Activated CD4-positive, alpha-beta T cell treated with anti-CD3 and anti-CD28 coated beads, Interleukin-2, amount 10 ng/mL, durations not matched to agents 7 days and 5 days (primary cell): ENCODE data around the gene CNTNAP2. TPM values are rescaled to one million over a fixed set of nuclear protein-coding genes. Genes with fewer than 3 reads are reported as not detected.

ENCODE experiments used
- CTCF ChIA-PET: fragments of 350-600 bp; sonication (Branson Sonifier 250); formaldehyde crosslinking; loops from one replicate; lab custom pipeline; 2021; ENCODE audit warnings: antibody characterized with exemption; lab: Charles Lee
- POLR2A ChIA-PET: fragments of 350-600 bp; sonication (Branson Sonifier 250); formaldehyde crosslinking; loops from one replicate; lab custom pipeline; 2021; ENCODE audit warnings: antibody characterized with exemption; lab: Charles Lee
- DNase-seq: peaks from one replicate; pipeline ENCODE4 v3.0.0-alpha.2; 2020
- H3K27ac Mint-ChIP-seq: one replicate; pipeline ENCODE4 v1.8.0; 2021; ENCODE audit warnings: mild to moderate bottlenecking, moderate library complexity, mixed read lengths
- H3K27me3 Mint-ChIP-seq: one replicate; pipeline ENCODE4 v1.8.0; 2021; ENCODE audit warnings: mixed read lengths
- H3K36me3 Mint-ChIP-seq: one replicate; pipeline ENCODE4 v1.8.0; 2021; ENCODE audit warnings: low read depth, mixed read lengths
- H3K4me1 Mint-ChIP-seq: one replicate; pipeline ENCODE4 v1.8.0; 2021; ENCODE audit warnings: mixed read lengths
- H3K4me3 Mint-ChIP-seq: one replicate; pipeline ENCODE4 v1.8.0; 2021; ENCODE audit warnings: mild to moderate bottlenecking, moderate library complexity, mixed read lengths
- H3K9me3 Mint-ChIP-seq: one replicate; pipeline ENCODE4 v1.8.0; 2021; ENCODE audit warnings: mixed read lengths
- total RNA-seq, 2 experiments: library from RNA; stranded (reverse); gene quantifications; one replicate each; pipeline ENCODE4 v1.2.3, GENCODE V29; 2021

The CNTNAP2 gene
- total RNA-seq, 2 experiments from 2014 or later = not detected

DNA sequence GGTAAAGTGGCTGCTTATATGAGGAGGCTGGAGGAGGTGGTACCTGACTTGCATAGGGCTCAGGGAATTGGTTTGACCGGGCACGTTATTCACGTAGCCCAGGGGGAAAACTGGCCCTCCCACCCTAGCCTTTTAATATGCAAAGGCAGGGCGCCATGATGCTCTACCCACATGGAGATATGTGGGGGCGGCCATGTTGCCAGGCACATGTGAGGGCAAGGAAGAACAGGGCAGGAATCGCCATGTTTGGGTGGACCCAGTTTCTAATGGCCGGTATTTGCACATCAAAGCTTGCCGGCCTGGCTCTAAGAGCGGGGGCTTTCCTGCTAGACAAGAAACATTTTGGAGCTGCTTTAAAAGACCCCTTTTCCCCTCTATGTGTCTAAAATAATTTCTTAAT, 1524.2 kb downstream of the CNTNAP2 start:
- H3K4me3 Mint-ChIP-seq = no peak overlapping the region
- CTCF ChIA-PET = no interaction called here
- peaks cover 8% of the 10 kb centered on the region for H3K9me3 Mint-ChIP-seq
- H3K36me3 Mint-ChIP-seq = no peaks in the 10 kb centered on the region
- POLR2A ChIA-PET = no interaction called here
- H3K27me3 Mint-ChIP-seq = no peaks in the 10 kb centered on the region
- no peak overlapping the region for H3K27ac Mint-ChIP-seq
- no peaks in the 10 kb centered on the region for H3K4me1 Mint-ChIP-seq
- no peak for DNase-seq

GRCh38 chr7:147646568-147646967, 1530.0 kb downstream of the CNTNAP2 start:
- no peaks in the 10 kb centered on the region for H3K9me3 Mint-ChIP-seq
- POLR2A ChIA-PET = no interaction called here
- H3K27me3 Mint-ChIP-seq = no peaks in the 10 kb centered on the region
- no peak overlapping the region for H3K4me3 Mint-ChIP-seq
- no peaks in the 10 kb centered on the region for H3K4me1 Mint-ChIP-seq
- CTCF ChIA-PET = no interaction called here
- no peaks in the 10 kb centered on the region for H3K36me3 Mint-ChIP-seq
- H3K27ac Mint-ChIP-seq = no peak overlapping the region
- DNase-seq = no peak

DNA sequence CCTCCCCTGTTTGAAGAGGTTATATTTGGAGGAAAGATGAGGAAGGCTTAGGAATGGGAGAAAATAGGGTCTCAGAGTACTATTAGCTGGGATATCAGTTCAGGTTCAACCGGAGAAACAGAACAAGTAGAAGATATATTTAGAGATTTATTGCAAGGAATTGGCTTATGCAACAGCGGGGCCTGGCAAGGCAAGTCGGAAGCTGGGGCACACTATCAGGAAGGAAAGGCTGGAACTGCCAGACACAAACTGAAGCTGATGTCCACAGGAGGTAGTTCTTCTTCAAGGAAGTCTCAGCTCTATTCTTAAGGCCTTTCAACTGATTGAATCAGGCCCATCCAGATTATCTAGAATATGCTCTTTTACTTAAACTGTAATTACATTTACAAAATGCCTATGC, 1534.4 kb downstream of the CNTNAP2 start:
- DNase-seq = no peak
- Mint-ChIP-seq H3K9me3 (peaks cover under 1% of the 10 kb centered on the region), H3K27me3 (no peaks in the 10 kb centered on the region), H3K27ac (no peak overlapping the region), H3K4me3 (no peak overlapping the region), H3K4me1 (no peaks in the 10 kb centered on the region), H3K36me3 (no peaks in the 10 kb centered on the region)
- CTCF ChIA-PET = no interaction called here
- POLR2A ChIA-PET = no interaction called here

GRCh38 chr7:147651601-147652000, 1535.0 kb downstream of the CNTNAP2 start:
- CTCF ChIA-PET = no interaction called here
- H3K4me3 Mint-ChIP-seq = no peak overlapping the region
- no peak overlapping the region for H3K27ac Mint-ChIP-seq
- POLR2A ChIA-PET = no interaction called here
- H3K9me3 Mint-ChIP-seq = peaks cover 3% of the 10 kb centered on the region
- no peak for DNase-seq
- no peaks in the 10 kb centered on the region for H3K4me1 Mint-ChIP-seq
- no peaks in the 10 kb centered on the region for H3K36me3 Mint-ChIP-seq
- H3K27me3 Mint-ChIP-seq = no peaks in the 10 kb centered on the region

GRCh38 chr7:147653456-147653855, 1536.9 kb downstream of the CNTNAP2 start:
- no peak overlapping the region for H3K4me3 Mint-ChIP-seq
- H3K27me3 Mint-ChIP-seq = no peaks in the 10 kb centered on the region
- CTCF ChIA-PET = no interaction called here
- peaks cover 3% of the 10 kb centered on the region for H3K9me3 Mint-ChIP-seq
- no peak for DNase-seq
- POLR2A ChIA-PET = no interaction called here
- H3K4me1 Mint-ChIP-seq = no peaks in the 10 kb centered on the region
- no peak overlapping the region for H3K27ac Mint-ChIP-seq
- H3K36me3 Mint-ChIP-seq = no peaks in the 10 kb centered on the region

GRCh38 chr7:147658392-147658967, 1541.9 kb downstream of the CNTNAP2 start:
- ChIA-PET POLR2A (no interaction called here), CTCF (no interaction called here)
- H3K4me1 Mint-ChIP-seq = no peaks in the 10 kb centered on the region
- no peaks in the 10 kb centered on the region for H3K36me3 Mint-ChIP-seq
- DNase-seq = no peak
- no peak overlapping the region for H3K4me3 Mint-ChIP-seq
- no peaks in the 10 kb centered on the region for H3K27me3 Mint-ChIP-seq
- peaks cover 3% of the 10 kb centered on the region for H3K9me3 Mint-ChIP-seq
- H3K27ac Mint-ChIP-seq = no peak overlapping the region

DNA sequence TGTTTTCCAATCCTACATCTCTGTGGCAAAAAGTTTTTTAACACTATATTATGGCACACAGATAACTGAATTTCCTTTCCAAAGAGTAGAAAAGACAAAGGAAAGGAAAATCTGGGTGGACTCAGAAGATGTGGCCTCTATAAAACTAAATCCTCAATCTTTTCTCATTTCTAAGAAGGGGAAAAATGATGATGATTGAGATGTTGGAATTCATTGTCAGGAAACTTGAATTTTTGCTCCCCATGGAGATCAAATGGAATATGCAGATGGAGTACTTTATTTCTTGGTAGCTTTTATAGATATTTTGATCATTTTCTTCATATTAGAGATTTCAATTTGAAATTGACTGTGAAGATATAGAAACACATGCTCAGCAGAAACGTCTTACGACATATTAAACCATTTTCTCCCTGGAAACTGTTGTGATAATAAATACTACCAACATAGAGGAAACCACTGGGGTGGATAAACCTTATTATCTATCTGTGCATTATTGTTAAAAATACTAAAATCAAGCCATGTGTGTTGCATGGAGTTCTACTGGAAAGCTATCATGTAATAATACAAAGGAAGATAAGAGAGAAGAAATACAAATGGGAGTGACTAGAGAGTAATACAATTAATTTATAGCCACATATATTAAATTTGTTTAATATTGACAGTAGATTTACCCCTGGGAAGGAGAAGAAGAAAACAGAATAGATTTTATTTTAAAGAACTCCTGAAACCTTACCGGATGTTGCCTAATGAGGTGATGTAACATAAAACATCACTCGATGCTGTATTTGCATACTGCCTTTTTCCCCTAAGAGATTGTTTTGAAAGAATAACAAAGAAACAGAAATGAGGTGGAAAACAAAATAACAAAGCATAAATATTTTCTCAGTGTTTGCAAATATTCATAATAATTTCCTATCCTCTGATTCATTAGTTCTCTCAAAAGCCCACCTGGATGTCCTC, 1542.7 kb downstream of the CNTNAP2 start:
- Mint-ChIP-seq H3K36me3 (no peaks in the 10 kb centered on the region), H3K27me3 (no peaks in the 10 kb centered on the region), H3K4me3 (no peak overlapping the region), H3K9me3 (peaks cover 3% of the 10 kb centered on the region), H3K27ac (no peak overlapping the region), H3K4me1 (no peaks in the 10 kb centered on the region)
- POLR2A ChIA-PET = no interaction called here
- DNase-seq = no peak
- CTCF ChIA-PET = interaction anchor here (0.7 kb wide), 1 partner anchor 508 kb away, joined by 3 read pairs; no protein-coding TSS in a partner anchor

DNA sequence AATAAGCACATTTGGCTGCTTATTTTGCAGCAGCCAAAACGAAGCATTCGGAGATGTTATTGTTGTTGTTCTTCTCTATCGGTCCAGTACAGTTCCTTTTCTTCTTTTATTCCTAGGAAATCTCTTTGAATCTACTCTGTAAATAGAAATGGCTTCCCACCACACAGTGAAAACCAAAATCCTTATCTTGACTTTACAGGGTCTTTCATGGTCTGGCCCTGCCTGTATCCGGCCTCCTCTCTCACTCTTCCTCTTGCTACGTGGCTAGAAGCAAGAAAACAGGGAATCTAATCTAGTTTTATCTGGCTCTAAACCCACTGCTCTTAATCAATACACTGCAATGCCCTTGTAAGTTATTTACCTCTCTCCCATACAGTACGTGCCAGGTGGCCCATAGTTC, 1547.9 kb downstream of the CNTNAP2 start:
- Mint-ChIP-seq H3K9me3 (peaks cover 1% of the 10 kb centered on the region), H3K4me1 (no peaks in the 10 kb centered on the region), H3K27me3 (no peaks in the 10 kb centered on the region), H3K4me3 (no peak overlapping the region), H3K36me3 (no peaks in the 10 kb centered on the region), H3K27ac (no peak overlapping the region)
- ChIA-PET CTCF (no interaction called here), POLR2A (no interaction called here)
- DNase-seq = no peak

GRCh38 chr7:147670759-147671158, 1554.2 kb downstream of the CNTNAP2 start:
- Mint-ChIP-seq H3K27me3 (no peaks in the 10 kb centered on the region), H3K9me3 (no peaks in the 10 kb centered on the region), H3K36me3 (no peaks in the 10 kb centered on the region), H3K4me3 (no peak overlapping the region), H3K27ac (no peak overlapping the region), H3K4me1 (no peaks in the 10 kb centered on the region)
- ChIA-PET CTCF (no interaction called here), POLR2A (no interaction called here)
- no peak for DNase-seq

GRCh38 chr7:147674705-147675104, 1558.1 kb downstream of the CNTNAP2 start:
- no peaks in the 10 kb centered on the region for H3K36me3 Mint-ChIP-seq
- DNase-seq = no peak
- no peaks in the 10 kb centered on the region for H3K4me1 Mint-ChIP-seq
- CTCF ChIA-PET = no interaction called here
- no peak overlapping the region for H3K27ac Mint-ChIP-seq
- H3K9me3 Mint-ChIP-seq = no peaks in the 10 kb centered on the region
- no peaks in the 10 kb centered on the region for H3K27me3 Mint-ChIP-seq
- POLR2A ChIA-PET = no interaction called here
- no peak overlapping the region for H3K4me3 Mint-ChIP-seq

DNA sequence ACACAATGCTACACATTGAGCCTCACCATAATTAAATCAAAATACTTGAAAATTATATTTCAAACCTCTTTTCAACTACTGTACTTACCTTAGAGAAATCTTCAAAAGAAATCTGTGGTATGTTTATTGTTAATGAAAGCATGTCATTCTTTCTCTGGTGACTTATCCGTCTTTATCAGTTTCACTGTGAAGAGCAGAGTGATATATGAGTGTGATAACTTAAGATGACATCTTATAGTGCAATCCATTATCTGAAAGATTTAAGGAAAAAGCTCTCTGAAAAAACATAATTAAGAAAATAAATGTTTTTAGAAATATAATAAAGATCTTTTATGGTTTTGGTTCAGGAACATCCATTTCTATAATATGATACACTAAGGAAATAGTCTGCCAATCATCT, 1562.3 kb downstream of the CNTNAP2 start:
- no peaks in the 10 kb centered on the region for H3K27me3 Mint-ChIP-seq
- CTCF ChIA-PET = no interaction called here
- no peaks in the 10 kb centered on the region for H3K4me1 Mint-ChIP-seq
- DNase-seq = no peak
- no peak overlapping the region for H3K4me3 Mint-ChIP-seq
- H3K36me3 Mint-ChIP-seq = no peaks in the 10 kb centered on the region
- POLR2A ChIA-PET = no interaction called here
- H3K27ac Mint-ChIP-seq = no peak overlapping the region
- no peaks in the 10 kb centered on the region for H3K9me3 Mint-ChIP-seq

- no peaks in the 10 kb centered on the region for H3K27me3 Mint-ChIP-seq
- no peak overlapping the region for H3K4me3 Mint-ChIP-seq
- CTCF ChIA-PET = no interaction called here
- H3K36me3 Mint-ChIP-seq = no peaks in the 10 kb centered on the region
- no peak overlapping the region for H3K27ac Mint-ChIP-seq
- DNase-seq = no peak
- H3K4me1 Mint-ChIP-seq = no peaks in the 10 kb centered on the region
- POLR2A ChIA-PET = no interaction called here
- no peaks in the 10 kb centered on the region for H3K9me3 Mint-ChIP-seq
Observed at GRCh38 chr7:147681530-147681929, 1564.9 kb downstream of the CNTNAP2 start.

- ChIA-PET CTCF (interaction anchor here (1.4 kb wide), 1 partner anchor 30 kb away, joined by 3 read pairs; no protein-coding TSS in a partner anchor), POLR2A (no interaction called here)
- no peaks in the 10 kb centered on the region for H3K27me3 Mint-ChIP-seq
- H3K9me3 Mint-ChIP-seq = no peaks in the 10 kb centered on the region
- DNase-seq = no peak
- no peak overlapping the region for H3K4me3 Mint-ChIP-seq
- no peaks in the 10 kb centered on the region for H3K36me3 Mint-ChIP-seq
- no peaks in the 10 kb centered on the region for H3K4me1 Mint-ChIP-seq
- no peak overlapping the region for H3K27ac Mint-ChIP-seq
Observed at GRCh38 chr7:147700702-147701101, 1584.1 kb downstream of the CNTNAP2 start.
